Stimulated activated CD4-positive, alpha-beta T cell treated with anti-CD3 and anti-CD28 coated beads, Interleukin-1b, Interleukin-23, amount 100 ng/mL, for 24 hours (primary cell): ENCODE measurements around the gene RUFY1.

Experiments used
- DNase-seq, 4 experiments: peaks; one replicate each; pipeline ENCODE4 v3.0.0-alpha.2; 2020; ENCODE audit warnings: low read depth in 4 of 4, low spot score in 1 of 4

The RUFY1 gene

DNA sequence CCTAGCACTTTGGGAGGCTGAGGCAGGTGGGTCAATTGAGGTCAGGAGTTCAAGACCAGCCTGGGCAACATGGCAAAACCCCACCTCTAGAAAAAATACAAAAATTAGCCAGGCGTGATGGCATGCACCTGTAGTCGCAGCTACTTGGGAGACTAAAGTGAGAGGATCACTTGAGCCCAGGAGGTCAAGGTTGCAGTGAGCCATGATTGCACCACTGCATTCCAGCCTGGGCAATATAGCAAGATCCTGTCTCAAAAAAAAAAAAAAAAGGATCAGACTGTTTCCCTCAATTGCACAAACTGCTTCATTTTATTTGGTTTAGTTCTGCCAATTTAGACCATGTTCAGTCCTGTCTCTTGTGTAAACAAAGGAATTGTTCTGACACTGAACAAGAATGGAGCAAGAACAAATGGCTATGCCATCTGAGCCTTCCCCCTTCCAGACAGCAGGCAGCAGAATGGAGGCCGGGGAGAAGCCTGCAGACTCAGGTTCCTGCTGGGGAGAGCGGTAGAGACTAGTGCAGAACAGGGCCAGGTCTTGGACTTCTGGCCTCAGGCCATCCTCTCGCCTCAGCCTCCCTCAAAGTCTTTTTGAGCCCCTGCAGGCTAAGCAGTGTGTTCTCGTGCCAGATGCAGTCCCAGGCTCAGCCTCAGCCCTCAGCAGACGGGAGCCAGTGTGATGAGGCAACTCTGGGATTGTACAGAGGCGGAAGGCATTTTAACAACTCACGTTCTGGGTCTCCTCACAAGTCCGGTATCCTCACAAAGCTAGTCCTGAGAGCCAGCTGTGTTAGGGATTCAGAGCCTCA lies 54.9 kb downstream of the RUFY1 start:
- DNase-seq = no peak

DNA sequence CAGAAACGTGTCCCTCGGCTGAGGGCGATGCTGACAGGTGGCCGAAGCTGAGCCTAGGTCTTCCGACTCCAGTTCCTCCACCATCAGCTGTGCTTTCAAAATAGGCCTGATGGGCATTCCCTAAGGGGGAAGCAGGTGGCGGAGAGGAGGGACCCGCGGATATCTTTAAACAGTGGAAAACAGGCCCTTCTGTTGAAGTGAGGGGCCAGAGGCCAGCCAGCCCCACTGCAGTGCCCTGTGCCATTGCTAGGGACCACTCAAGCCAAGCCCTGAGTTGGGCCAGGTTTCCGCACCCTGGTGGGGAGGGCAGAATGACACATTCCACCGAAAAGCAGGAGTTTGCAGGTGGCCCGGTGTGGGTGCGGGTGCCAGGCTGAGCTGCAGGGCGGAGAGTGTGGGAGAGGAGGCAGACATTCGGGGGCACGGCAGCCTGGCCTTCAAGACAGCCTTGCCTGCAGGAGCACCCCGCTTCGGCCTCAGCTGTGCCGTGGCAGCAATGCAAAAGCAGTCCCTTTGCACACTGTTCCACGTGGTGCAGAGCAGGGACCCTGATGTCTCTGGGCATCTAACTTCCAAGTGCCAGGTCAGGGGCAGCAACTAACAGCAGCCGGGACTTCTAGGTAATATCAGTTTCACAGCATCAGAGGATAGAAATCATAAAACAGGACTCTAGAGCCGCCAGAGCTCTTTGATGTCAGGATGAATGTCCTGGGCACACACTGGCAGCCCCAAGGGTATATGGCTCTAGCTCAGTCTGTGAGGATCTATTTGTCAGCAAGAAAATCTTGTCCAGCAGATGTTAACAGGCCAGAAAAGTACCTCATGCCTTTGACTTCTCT lies 55.9 kb downstream of the RUFY1 start:
- no peak for DNase-seq

DNA sequence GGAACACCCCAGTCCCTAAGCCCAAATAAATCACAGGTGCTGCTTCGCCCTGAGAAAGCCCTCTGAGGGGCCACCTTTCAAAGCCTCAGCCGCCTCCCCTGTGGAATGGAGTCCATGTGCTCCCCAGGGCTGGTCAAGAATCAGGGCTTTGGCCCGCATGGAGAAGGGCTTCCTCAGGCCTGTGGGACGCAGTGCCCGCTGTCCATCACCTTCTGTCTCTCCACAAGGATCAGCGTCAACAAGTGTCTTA lies 56.5 kb downstream of the RUFY1 start:
- DNase-seq = no peak

DNA sequence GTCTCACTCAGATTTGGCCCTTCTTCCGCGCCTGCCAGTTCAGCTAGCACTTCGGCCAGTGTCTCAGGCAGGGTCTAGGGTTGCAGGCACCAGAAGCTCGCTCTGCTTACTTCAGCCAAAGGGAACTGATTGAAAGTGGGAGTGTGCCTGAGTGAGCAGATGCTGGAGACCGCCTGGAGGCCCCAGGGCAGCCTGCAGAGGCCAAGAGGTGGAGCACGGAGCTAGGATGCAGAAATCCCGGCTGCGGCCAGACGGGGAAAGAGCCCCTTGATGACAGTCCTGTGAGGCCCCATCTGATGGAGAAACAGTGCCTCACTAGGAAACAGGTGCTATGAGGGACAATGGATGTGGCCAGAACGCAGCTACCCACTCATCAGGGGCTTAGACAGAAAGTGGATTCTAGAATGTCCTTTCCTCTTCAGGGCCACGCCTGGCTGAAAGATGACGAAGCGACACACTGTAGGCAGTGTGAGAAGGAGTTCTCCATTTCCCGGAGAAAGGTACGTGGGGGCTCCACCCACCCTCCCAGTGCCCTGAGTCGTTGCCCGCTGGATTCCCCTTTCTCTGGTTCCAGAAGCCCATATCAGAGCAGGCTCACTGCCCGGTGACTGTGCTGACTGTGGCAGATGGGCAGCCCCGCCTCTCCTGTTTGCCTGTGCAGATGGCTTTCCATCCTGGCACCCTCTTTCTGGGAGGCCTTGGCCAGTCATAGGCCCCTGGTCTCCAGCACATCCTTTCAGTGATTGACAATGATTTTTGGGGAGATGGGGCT lies 57.0 kb downstream of the RUFY1 start:
- no peak for DNase-seq

DNA sequence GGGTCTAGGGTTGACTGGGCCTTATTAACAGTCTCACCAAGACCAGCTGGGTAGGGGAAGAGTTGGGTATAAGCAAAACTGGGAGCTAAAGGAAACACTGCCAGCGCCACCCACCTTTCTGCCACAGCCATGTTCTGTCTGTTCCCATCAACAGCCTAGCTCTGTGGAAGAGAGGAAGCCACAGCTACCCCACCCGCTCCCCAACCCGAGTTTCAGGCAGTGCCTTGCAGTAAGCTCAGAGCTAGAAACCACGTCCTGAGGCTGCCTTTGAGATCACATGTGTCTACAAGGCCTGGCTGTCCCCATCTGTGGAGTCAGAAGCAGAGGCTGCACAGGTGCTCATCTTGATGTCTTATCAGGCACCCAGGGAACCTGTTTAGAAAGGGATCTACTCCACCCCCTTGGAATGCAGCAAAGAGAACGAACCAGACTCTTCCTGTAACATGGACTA lies 57.8 kb downstream of the RUFY1 start:
- DNase-seq = no peak

DNA sequence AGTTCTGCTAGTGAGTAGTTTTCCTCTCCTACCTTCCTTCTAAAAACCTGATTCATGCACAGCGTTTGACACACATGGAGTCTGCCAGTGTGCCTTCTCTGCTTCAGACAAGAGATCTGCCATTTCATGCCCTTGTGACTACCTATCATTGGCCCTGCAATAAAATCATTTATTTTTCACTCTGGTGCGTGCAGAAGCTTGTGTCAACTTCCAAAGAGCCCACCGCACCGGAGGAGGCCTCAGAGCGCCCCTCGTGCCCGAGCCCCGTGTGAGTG lies 59.4 kb downstream of the RUFY1 start:
- no peak for DNase-seq

DNA sequence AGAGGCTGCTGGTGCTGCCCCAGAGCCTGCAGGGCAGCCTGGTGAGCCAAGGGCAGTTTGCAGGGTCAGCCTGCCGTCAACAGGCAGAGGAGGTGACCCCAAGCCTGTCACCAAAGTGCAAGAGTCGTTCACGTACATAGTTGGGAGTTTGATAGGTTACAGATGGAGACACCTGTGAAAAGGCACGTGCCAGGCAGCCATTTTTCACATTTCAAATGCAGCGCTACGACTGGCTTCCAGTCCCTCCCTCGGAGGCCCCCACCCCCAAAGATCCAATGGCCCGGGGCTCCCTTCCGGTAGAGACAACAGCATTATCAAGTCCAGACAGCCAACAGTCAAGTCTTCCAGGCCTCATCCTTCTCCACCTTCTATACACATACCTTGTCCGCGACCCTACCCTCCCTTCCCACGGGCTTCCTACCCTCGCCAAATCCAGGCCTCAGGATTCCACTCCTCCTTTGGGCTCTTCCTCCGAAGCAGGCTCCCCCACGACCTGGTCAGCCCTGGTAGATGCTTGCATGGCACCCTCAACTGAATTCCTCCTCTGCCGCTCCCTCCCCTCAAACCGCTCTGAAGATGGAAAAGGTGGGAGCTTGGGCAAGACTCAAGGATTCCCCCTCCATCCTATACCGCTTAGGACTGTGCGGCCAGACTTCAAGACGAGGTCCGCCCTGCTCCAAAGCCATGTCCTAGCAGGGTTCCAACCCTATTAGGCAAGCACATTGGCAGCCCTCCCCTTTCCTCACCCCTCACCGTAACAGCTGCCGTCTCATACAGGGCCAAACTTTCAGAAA lies 60.0 kb downstream of the RUFY1 start:
- DNase-seq = no peak

DNA sequence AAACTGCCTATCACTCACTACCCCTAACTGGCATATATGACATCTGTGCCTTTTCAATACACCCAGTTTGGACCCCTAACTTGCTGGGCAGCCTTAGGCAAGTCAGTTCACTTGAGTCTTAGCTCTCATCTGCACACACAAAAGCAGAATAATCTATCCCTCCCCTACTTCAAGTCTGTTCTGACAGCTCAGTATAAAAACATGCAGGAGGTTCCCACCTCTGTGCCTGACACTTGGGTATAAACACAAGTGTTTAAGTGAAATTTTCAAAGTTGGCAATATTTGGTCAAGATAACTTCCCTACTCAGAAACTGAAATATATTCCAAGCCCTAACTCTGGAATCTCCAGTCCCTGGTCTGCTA lies 60.5 kb downstream of the RUFY1 start:
- DNase-seq = no peak

DNA sequence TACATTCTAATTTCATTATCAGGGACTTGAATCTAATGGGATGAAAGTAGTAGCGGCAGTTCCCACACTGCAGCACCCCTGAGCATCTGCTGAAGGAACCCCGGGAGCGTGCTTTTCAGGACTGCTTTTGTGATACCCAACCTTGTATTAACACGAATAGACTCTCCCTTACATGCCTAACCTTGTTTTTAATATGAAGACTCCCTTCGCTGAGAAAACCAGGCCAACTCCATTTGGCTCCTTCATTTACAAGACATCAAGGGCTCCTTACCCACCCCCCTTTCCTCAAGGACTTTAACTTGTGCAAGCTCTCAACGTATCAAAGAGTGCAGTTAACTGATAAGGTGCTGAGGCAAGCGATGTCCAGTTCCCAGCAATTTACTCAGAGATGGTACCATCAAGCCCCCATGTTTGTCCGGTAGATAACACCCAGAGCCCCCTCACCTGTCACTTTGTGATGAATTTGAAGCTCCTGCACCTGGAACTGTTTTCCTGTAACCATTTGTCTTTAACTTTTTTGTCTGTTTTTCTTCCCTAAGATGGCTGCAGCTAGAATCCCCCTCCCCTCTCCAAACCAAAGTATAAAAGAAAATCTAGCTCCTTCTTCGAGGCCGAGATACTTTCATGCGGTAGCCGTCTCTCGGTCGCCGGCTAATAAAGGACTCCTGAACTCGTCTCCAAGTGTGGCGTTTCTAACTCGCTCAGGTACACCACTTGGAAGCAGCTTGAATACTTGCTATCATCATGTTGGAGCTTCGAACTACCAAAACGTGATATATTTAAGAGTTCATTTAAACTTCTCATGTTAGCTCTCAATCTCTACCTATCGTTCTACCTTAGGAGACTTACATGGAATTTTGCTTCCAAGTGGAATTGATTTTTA lies 62.5 kb downstream of the RUFY1 start:
- no peak for DNase-seq

DNA sequence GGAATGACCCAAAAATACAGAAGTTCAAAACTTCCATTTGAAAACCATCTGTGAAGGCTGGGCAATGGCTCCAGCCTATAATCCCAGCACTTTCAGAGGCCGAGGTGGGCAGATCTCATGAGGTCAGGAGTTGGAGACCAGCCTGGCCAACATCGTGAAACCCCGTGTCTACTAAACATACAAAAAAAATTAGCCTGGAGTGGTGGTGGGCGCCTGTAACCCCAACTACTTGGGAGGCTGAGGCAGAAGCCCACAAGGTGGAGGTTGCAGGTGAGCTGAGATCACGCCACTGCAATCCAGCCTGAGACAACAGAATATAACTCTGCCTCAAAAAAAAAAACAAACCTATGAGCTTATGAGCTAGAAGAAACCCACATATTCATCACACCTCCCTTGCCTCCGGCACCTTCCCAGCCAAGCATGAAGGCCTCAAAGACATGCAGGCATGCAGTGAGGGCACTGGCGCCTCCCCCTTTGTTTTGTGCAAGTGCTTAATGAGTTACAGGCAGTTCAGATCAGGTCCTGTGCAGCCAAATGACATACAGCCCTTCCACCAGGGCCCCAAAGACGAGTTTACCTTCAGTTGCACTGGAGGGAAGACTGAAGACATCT lies 63.2 kb downstream of the RUFY1 start:
- DNase-seq = no peak

DNA sequence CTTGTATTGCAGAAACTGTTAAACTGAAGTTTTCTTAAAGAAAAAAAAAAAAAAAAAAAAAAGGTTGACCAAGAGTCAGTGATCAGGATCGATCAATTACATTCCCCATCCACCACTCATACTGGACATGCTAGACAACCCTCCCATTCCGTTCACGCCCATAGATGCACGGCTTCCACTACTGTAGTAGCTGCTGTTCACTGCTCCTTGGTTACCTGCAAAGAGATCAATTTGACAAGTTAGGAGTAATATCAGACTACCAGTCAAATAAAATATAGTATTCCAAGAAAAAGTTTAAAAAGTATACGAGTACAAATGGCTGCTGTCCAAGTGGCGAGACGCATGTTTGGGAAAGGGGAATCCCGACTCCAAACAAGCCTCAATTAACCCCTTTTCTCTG lies 64.4 kb downstream of the RUFY1 start:
- no peak for DNase-seq

DNA sequence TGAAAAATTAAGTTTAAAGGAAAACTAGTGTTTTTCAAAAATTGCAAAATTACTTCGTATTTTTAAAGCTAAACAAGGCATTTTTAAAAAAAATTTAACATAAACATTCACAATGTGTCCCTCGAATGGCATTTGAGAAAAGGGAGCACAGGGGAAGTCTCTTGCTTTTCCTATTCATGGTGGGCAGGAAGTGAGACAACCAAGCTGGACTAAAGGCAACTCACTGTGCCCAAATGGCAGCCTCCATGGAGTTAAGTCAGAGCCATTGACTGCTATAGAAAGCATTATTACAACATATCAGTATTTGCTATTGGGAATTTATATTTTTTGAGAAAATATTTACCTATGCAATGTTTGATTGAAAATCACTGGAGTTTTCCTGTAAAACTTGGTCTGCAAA lies 64.8 kb downstream of the RUFY1 start:
- no peak for DNase-seq

DNA sequence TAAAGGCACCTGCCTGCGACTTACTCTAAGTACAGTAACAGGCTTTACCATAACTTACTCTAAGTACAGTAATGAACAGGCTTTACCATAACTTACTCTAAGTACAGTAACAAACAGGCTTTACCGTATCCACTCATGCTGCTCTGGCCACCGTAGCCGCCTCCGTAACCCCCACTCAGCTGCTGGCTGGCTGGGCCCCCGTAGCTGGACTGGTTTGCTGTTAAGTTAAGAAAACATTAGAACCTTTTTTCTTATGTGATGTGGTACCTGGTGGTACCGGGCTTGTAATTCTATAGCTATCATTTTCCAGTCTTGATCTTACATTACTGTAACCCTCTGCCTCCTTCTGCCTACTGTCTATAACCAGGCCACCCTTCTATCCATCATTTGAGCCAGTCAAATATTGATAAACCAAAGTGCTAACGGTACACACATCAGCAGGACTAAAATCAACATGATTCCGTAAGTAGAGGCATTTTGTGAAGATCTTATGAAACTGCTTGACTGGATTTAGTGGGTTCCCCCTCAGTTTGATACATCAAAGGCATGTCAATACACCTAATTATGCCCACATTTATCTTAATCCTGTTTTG lies 65.7 kb downstream of the RUFY1 start:
- DNase-seq = no peak

DNA sequence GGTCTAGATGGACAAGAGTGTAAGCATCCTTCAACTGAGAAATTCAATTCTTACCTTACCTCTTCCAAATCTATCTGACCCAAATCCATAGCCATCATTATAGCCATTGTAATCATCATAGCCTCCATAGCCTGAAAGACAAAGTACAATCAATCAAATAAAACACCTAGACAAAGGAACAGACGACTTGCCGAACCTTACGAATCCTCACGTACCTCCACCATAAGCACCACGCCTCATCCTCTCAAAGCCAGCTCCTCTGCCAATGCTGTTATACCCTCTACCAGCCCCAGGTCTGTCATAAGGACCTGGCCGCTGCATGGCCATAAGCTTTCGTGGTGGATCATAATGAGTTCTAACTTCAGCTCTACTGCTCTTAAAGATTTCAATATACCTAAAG lies 67.6 kb downstream of the RUFY1 start:
- DNase-seq = no peak

DNA sequence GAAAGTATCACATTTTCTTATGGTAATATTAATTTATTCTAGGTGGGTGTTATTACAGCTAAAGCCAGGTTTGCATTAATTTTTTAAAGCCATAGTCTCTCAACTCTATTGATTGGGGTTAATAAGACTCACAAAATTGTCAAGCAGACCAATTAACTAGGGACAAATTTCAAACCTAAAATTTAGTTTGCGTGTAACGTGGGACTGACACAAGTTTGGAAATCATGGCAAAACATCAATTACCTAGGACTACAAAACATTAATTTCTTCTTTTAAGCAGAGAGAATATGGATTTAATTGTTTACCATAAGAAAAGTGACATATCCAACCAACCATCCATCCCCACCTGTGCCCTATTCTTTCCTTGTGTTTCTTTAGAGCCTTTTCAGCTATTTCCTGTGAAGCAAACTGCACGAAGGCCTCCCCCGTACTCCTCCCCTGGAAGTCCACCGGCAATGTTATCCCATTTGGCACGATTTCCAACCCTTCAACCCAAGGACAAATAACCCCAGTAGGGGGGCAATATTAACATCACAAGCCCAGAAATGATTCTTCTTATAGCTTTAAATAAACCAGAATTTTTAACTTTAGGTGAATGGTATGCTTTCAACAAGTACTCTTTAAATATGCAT lies 68.7 kb downstream of the RUFY1 start:
- DNase-seq = no peak

DNA sequence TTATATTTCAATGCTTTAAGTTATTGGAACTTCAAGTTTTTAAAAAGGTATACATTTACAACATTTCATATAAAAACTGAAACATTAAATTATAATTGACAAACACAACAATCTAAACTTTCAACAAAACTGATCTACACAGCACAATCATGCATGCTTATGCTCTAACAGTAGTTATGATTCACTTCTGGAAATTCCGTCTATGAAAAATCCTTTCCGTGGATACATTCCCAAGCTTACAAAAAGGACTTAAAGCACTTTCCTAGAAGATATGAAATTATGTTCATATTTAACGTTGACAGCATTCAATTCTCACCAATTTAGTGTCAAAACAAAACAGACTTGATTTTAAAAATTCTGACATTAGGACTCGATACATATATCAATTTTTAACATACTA lies 69.4 kb downstream of the RUFY1 start:
- DNase-seq = no peak

DNA sequence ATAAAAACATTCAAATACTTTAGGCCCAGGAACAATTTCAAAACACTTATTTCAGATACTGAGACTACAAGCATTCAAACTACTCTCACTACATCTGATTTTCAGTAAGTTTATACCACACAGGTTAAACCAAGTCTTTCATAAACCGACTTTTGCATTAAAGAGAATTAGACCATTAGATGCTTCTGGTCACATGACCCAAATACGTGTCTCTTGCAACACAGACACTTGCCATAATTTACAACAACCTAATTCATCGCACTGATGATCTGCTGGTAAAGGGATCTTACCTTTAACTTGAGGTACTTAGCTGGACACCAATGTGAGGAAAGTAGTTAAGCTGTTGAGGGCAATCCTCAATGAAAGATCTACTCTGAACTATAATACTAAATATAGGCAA lies 69.9 kb downstream of the RUFY1 start:
- no peak for DNase-seq

DNA sequence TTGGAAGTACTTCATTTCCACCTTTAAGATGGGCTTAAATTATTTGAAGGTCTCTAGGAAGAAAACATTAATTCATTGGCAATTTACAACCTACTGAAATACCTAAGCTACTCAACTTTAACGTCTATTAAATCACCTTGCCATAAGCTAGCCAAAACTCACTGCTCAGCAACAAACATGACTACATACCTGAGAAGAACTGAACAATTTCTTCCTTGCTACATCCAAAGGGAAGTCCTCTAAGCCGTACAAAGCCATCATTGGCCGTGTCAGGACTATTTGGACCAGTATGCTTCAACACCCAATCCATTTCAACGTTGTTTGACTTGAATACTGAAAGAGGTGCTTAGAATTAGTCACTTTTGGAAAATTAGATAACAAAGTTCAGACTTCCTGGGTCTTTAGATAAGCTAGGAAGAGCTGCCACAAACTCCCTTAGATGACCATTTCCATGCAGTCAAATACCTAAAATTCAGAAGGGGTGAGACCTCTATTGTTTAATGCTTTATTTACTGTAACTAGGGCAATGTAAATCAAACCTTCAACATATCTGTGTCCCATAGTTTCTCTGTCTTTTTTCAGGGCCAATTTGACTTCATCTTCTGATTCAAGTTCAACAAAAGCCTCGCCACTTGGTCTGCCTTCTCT lies 70.5 kb downstream of the RUFY1 start:
- no peak for DNase-seq
